ENCODE data around the gene MIF.
A peak's percentile ranks its signal among the peaks of the same experiment; 100 is the strongest.

The MIF gene

DNA sequence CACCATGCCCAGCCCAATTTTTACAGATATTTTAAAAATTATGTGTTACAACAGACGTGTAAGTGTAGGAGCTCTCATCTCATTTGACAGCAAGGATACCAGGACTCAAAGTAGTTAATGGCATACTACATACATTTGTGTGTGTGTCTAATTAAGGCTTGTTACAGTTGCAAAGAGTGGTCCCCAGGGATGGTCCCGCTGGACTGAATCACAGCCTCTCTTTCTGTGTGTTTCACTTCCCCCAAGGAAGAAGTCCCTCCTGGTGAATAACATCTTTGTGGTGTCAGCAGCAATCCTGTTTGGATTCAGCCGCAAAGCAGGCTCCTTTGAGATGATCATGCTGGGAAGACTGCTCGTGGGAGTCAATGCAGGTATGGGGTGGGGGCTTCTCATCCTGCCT is 19.3 kb upstream of the MIF start:
- DNase-seq (ENCODE audit: low read depth, low spot score): no peak
- no peak overlapping the region for H3K27ac ChIP-seq

DNA sequence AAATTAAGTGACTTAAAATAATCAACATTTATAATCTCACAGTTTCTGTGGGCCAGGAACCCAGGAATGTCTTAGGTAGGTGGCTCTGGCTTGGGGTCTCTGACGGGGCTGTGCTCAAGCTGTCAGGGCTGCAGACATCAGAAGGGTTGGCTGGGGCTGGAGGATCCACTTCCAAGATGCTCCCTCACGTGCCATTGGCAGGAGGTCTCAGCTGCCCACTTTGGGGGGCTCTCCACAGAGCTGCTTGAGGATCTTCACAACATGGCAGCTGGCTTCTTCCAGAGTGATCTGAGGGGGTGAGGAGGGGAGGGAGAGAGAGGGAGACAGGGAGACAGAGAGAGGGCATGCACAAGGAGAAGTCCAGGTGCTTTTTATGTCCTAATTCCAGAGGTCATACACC is 18.4 kb upstream of the MIF start:
- no peak overlapping the region for H3K27ac ChIP-seq
- no peak for DNase-seq (ENCODE audit: low read depth, low spot score)

DNA sequence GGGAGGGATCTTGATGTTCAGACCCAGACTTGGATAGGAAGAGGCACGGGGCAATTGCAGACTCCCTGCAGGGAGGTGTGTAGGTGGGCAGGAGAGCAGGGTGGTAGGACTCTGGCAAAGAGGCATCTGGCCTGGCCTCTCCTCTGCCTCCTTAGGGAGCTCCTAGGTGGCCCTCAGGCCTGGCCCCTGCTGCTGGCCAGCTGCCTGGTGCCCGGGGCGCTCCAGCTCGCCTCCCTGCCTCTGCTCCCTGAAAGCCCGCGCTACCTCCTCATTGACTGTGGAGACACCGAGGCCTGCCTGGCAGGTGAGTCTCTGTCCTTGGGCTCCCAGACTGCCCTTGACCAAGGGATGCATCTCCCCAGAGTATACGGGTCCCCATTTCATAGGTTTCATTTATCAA is 16.6 kb upstream of the MIF start:
- no peak for DNase-seq (ENCODE audit: low read depth, low spot score)
- H3K27ac ChIP-seq: no peak overlapping the region

DNA sequence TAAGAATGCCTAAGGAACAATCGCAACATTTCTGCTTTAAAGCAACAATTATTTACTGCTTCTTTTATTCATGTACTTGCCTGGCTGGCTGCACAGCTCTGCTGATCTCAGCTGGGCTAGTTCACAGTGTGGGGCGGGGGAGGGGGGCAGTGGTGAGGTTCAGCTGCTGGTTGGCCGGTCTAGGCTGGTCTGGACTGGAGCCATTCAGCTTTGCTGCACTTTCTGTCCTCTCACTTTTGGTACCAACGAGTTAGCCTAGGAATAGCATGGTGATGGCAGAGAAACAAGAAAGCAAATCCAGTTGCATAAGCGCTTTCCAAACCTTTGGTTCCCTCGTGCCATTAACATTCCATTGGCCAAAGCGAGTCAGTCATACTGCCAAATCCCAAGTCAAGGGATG is 16.0 kb upstream of the MIF start:
- no peak for DNase-seq (ENCODE audit: low read depth, low spot score)
- no peak overlapping the region for H3K27ac ChIP-seq

DNA sequence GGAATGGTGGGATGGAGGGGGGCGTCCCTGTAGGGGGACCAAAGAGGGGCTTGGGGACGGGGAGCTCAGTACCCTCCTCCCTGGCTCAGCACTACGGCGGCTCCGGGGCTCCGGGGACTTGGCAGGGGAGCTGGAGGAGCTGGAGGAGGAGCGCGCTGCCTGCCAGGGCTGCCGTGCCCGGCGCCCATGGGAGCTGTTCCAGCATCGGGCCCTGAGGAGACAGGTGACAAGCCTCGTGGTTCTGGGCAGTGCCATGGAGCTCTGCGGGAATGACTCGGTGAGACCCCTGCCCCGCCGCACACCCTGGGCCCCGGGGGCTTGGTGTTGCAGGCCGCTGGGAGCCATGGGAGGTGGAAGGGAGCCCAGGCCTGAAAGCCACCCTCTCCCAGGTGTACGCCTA is 11.8 kb upstream of the MIF start:
- DNase-seq (ENCODE audit: low read depth, low spot score): no peak
- no peak overlapping the region for H3K27ac ChIP-seq

DNA sequence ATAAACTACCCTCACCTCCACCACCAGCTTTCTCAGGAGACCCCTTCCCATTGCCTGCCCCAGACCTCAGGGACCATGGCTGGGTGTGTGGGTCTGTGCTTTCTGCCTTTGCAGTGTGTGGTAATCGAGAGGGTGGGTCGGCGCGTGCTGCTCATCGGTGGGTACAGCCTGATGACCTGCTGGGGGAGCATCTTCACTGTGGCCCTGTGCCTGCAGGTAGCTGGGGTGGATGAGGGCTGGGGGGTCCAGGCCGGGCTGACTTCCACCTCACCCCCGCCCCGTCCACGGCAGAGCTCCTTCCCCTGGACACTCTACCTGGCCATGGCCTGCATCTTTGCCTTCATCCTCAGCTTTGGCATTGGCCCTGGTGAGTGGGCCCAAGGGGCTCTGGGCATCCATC is 10.5 kb upstream of the MIF start:
- no peak for DNase-seq (ENCODE audit: low read depth, low spot score)
- H3K27ac ChIP-seq: no peak overlapping the region

DNA sequence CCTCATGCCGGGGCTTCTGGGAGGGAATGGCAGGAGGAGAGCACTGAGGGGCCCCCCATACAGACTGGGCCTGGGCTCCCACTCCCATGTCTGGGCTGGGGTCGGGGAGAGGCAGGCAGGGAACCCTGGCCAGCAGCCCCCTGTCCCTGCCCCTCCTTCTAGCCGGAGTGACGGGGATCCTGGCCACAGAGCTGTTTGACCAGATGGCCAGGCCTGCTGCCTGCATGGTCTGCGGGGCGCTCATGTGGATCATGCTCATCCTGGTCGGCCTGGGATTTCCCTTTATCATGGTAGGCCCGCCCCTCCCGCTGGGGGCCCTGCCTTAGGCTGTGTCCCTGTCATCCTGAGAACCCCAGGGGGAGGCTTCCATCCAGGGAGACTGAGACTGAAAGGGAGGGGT is 10.0 kb upstream of the MIF start:
- no peak for DNase-seq (ENCODE audit: low read depth, low spot score)
- H3K27ac ChIP-seq: no peak overlapping the region

DNA sequence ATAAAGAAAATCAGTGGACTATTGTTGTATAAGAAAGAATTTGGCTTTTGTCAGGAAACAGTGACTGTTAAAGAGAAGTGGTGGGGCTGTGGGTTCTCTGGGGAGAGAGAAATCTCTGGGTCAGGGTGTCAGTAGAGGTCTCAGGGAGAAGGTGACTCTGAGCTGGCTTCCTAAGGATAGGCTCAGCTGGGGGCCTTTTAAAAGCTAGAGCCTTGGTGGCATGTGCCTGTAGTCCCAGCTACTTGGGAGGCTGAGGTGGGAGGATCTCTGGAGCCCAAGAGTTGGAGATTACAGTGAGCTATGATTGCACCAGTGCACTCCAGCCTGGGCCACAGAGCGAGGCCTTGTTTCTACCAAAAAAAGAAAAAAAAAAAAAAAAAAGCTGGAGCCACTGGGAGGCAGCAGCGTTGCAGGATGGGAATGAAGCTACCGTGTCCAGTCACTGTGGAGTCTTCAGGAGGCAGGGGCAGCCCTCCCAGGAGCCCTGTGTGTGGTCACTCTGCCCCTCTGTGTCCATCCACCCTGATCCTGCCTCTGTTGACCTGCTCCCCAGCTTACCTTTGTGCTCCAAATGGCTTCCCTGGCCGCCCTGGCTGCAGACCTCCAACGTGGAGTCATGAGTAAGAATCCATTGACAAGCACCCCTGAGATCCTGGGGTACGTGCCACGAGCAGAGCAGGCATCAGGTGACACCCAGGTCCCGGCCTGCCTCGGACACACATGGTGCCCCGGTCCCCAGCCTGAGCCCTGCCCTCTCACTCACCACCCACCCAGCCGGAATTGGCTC is 5.4 kb upstream of the MIF start:
- DNase-seq (ENCODE audit: low read depth, low spot score): no peak
- peak overlapping the region; percentile 11 for H3K27ac ChIP-seq

DNA sequence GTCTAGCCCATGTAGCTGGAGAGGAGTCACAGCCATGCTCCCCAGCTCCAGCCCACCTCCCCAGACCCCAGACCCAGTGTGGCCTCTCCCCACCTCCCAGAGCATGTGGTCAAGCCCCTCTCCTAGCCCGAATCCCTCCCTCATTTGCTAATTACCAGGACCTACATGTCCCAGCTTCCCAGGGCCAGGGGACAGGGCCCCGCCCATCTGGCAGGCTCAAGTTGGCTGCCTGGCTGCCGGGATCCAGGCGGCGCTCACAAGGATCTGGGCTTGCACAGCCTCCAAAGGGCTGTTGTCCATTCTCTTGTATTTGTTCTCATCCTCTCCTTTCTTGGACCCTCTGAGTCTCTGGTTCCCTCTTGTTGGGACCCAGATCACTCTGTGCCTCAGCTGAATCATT is 4.6 kb upstream of the MIF start:
- no peak for DNase-seq (ENCODE audit: low read depth, low spot score)
- no peak overlapping the region for H3K27ac ChIP-seq

DNA sequence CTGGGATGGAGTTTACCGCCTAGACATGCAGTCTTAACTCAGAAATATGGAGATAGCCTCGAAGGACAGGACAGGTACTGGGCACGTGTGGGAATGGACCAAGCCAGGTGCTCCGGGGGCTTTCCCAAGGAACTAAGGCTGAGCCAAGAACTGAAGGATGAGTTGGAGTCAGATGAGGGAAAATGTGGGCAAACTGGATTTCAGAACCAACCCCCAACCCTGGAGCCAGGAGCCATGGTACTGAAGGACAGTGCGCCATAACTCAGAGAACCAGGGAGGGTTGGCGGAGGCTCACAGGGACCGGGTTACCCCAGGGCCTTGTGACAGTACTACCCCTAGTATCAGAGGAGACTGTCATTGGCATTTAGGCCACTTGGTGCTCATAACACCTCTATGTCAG is 2.5 kb upstream of the MIF start:
- no peak overlapping the region for H3K27ac ChIP-seq
- no peak for DNase-seq (ENCODE audit: low read depth, low spot score)

DNA sequence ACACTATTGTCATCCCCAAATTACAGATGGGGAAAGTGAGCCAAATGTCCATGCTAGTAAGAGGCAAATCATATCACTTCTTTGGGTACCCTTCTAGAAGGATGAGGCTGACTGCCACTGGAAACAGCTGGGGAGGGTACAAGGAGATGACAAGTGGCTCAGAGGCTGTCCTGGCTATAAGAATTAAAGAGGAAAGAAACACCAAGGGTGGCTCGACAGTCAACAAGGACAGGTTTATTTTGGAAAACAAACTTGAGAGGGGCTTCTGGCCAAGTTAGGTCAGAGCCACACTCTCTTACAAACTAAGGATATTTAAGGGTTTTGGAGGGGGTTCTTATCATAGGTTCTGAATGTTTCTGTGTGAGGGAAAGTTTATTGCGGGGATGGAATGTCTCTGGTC is 2.1 kb upstream of the MIF start:
- no peak overlapping the region for H3K27ac ChIP-seq
- DNase-seq (ENCODE audit: low read depth, low spot score): no peak

DNA sequence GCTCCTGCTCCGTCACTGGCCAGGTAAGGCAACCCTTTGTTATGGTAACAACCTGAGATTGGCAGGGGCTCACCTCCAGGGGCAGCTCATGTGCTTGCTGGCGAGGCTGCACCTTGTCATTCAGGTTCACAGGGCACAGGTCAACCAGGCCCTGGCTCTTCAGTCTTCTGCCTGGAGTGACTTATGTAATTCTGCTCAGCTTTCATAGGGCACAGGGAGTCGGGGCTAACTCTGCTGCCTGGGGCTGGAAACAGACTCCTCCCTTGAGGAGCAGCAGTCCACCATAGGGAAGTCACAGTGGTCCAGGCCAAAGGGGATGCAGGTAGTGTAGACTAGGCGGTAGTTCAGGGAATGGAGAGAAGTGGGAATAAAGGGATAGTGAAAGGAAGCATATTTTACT is 1.5 kb upstream of the MIF start:
- DNase-seq (ENCODE audit: low read depth, low spot score): no peak
- no peak overlapping the region for H3K27ac ChIP-seq

DNA sequence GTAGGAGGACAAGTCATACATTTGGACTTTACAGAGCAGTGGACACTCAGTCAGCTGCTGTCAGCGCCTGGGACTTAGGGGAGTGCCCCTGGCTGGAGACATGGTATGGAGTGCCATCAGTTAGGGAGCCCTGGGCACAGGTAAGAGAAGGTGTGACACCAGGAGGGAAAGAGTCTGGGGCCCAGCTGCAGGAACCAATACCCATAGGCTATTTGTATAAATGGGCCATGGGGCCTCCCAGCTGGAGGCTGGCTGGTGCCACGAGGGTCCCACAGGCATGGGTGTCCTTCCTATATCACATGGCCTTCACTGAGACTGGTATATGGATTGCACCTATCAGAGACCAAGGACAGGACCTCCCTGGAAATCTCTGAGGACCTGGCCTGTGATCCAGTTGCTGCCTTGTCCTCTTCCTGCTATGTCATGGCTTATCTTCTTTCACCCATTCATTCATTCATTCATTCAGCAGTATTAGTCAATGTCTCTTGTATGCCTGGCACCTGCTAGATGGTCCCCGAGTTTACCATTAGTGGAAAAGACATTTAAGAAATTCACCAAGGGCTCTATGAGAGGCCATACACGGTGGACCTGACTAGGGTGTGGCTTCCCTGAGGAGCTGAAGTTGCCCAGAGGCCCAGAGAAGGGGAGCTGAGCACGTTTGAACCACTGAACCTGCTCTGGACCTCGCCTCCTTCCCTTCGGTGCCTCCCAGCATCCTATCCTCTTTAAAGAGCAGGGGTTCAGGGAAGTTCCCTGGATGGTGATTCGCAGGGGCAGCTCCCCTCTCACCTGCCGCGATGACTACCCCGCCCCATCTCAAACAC is 850 bp upstream of the MIF start:
- H3K27ac ChIP-seq: peak overlapping the region; percentile 92
- DNase-seq (ENCODE audit: low read depth, low spot score): no peak

DNA sequence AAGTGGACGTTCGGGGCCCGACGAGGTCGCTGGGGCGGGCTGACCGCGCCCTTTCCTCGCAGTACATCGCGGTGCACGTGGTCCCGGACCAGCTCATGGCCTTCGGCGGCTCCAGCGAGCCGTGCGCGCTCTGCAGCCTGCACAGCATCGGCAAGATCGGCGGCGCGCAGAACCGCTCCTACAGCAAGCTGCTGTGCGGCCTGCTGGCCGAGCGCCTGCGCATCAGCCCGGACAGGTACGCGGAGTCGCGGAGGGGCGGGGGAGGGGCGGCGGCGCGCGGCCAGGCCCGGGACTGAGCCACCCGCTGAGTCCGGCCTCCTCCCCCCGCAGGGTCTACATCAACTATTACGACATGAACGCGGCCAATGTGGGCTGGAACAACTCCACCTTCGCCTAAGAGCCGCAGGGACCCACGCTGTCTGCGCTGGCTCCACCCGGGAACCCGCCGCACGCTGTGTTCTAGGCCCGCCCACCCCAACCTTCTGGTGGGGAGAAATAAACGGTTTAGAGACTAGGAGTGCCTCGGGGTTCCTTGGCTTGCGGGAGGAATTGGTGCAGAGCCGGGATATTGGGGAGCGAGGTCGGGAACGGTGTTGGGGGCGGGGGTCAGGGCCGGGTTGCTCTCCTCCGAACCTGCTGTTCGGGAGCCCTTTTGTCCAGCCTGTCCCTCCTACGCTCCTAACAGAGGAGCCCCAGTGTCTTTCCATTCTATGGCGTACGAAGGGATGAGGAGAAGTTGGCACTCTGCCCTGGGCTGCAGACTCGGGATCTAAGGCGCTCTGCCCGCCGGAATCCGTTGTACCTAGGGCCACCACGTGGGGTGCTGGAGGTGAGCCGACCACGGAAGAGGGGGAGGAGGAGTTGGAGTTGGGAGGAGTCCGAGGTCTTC is 771 bp downstream of the MIF start:
- H3K27ac ChIP-seq: peak overlapping the region; percentile 92
- peak; percentile 50 for DNase-seq (ENCODE audit: low read depth, low spot score)

DNA sequence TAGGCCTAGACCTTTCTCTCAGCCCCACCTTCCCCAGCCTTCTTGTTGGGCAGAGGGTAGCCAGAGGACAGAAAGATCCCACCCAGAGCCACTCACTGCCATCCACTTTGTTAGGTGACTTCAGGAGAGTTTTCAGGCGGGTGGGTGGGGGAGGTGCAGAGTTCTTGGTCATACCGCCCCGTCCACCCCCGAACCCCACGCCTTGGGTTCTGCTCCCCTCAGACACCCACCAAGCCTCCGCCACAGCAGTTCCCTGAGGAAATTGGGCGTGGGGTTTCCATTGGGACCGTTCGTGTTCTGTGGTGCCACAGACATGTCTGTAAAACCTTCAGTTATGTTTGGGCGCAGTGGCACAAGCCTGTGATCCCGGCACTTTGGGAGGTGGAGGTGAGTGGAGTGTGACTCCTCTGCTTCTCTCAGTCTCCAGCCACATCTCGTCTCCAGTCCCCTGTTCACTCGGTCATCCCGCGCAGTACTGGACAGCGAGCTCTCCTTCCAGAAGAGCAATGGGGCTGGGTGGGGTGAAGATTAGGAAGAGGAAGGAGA is 1.5 kb downstream of the MIF start:
- peak overlapping the region; percentile 92 for H3K27ac ChIP-seq
- no peak for DNase-seq (ENCODE audit: low read depth, low spot score)

DNA sequence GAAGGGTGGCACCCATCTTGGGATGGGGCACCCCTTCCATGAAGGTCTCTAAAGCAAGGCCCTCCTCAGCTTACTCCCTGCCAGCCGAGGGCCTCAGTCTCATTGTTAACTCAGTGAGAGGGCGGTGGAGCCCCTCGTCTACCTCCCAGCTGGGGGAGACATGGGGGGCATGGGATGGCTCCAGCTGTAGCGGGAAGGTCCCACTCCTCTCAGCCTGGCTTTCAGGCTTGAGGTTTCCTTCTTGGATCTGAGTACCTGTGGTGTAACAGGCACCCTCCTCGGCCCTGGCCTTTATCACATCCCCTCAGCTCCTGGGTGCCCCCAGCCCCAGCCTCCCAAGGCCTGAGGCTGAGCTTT is 2.0 kb downstream of the MIF start:
- DNase-seq (ENCODE audit: low read depth, low spot score): no peak
- no peak overlapping the region for H3K27ac ChIP-seq

DNA sequence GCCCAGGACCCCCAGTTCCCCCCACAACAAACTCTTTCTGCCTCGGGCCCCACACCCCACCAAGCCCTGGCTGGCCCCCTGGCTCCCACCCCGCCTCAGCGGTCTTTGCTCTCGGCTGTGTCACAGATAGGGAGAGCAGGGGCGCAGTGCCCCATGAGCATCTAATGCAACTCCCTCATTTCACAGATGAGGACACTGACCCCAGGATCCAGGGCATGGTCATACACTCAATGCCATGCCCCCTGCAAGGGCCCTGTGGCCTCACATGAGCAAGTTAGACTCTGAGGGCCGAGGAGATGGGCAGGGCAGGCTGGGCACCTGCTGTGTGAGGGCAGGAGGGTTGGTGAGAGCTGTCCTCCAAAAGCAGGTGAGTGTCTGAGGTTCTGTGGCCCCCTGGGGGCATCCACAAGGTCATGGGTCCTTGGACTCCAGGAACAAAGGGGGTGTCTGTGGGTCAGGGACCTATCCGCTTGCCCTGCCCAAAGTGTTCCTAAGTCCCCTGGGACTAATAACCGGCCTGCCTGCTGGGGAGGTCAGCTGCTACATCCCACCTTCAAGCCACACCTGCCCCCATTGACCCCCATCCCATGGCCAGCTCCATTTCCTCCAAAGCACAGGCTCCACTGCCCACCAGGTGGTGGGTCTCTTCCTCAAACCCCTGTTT is 2.5 kb downstream of the MIF start:
- no peak overlapping the region for H3K27ac ChIP-seq
- DNase-seq (ENCODE audit: low read depth, low spot score): no peak

DNA sequence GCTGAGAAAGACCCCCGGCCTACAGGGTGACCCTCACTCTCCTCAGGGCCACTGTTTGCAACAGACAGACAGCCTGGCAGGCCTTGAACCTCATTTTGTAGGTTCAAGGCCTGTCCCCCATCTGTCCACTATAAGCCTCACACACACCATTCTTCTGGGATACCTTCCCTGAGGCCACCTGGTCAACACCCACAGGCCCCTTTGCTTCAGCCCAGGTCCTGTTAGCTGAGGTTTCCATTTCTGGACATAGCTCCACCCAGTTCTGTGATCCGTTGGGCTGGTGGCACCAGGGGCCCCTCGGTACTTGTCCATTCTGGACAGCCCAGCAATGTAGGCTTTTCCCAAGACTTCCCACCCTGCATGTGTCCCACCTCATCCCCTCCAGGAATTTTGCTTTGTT is 3.1 kb downstream of the MIF start:
- no peak overlapping the region for H3K27ac ChIP-seq
- no peak for DNase-seq (ENCODE audit: low read depth, low spot score)

DNA sequence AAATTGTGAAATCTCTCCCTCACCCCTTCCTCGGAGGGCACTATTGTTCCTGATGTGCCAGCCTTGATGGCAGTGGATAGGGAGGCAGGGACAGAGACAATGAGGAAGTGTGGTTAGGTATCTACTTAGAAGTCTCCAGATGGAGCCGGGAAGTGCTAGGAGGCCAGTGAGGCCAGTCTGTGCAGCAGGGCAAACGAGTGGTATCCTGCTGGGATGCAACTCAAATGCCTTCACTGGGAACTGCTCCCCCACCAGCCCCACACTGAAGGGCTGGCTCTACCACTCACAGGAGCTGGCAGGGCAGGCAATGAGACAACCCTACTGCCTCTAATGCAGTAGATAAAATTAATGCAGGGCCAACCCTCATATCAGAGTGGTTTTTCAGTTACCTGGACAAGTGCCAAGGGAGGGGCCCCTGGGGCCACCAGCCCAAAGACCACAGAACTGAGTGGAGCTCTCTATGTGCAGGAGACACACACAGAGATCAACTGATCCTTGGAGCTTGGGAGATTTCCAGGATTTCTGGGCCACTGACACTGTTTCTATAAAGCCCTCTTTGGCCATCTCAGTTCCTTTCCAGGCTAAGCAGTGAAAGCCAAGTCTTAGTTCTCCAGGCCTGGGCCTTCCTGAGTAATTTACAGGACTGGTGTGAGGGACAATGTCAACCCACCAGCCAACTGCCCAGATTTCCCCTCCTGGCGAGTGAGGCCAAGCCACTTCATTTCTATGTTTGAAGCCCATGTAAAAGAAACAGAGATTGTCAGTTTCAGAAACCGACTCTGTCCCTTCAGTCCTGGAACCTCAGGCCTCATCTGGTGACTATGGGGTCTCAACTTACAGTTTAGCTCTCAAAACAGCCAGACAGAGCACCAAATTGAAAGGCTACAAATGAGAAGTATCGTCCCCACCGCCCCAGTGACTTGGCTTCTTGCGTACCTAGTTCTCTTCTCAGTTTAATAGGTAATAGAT is 4.1 kb downstream of the MIF start:
- no peak overlapping the region for H3K27ac ChIP-seq
- DNase-seq (ENCODE audit: low read depth, low spot score): no peak
